ENCODE results near the gene AP3D1. TPM values are rescaled to one million over a fixed set of nuclear protein-coding genes. Genes with fewer than 3 reads are reported as not detected.

The AP3D1 gene
- total RNA-seq, 2 experiments from 2014 or later: 80.0 to 99.8 TPM

DNA sequence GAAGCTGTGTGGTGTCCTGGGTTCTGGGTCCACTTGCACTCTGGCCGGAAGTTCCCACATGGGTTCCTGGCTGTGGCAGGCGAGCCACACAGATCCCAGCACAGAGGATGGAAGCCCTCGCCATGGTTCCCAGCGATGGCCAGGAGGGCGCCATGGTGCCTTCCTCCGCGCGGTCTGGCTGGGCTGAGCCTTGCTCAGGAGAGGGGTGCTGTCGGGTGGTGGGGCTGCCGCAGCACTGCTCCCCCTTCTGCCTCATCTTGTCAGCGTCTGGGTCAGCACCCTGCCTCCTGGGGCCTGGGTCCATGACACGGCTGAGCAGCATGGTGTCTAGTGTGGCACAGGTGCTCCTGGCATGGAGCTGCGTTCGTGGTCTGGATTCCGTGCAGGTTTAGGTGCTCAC, 45.9 kb upstream of the AP3D1 start:
- Histone ChIP-seq H3K4me1 (ENCODE audit: insufficient read depth, low read length, poor library complexity, severe bottlenecking) (no peaks in the 10 kb centered on the region), H4K20me1 (ENCODE audit: insufficient read depth, low read length) (no peaks in the 10 kb centered on the region), H3K79me2 (ENCODE audit: insufficient read depth, low read depth, low read length) (no peaks in the 10 kb centered on the region), H3K9me2 (ENCODE audit: insufficient read depth, low read length) (no peaks in the 10 kb centered on the region), H3K9me3 (ENCODE audit: low read length) (no peaks in the 10 kb centered on the region), H3K4me2 (ENCODE audit: low read length) (no peak overlapping the region), H3K27ac (ENCODE audit: low read depth, low read length, poor library complexity, severe bottlenecking) (no peak overlapping the region), H2AFZ (ENCODE audit: low read length) (no peak overlapping the region), H3K4me3 (ENCODE audit: low read depth, low read length, poor library complexity, severe bottlenecking) (no peak overlapping the region), H3K36me3 (ENCODE audit: insufficient read depth, low read length) (peaks cover 52% of the 10 kb centered on the region)
- BruUV-seq (replicated peaks): no TSS peak
- POLR2A ChIA-PET: no interaction called here
- TF ChIP-seq EZH2phosphoT487 (IDR thresholded peaks at IDR 0.05; ENCODE audit: borderline replicate concordance, low read depth, low read length): no peak
- TF ChIP-seq, protein P1, sequence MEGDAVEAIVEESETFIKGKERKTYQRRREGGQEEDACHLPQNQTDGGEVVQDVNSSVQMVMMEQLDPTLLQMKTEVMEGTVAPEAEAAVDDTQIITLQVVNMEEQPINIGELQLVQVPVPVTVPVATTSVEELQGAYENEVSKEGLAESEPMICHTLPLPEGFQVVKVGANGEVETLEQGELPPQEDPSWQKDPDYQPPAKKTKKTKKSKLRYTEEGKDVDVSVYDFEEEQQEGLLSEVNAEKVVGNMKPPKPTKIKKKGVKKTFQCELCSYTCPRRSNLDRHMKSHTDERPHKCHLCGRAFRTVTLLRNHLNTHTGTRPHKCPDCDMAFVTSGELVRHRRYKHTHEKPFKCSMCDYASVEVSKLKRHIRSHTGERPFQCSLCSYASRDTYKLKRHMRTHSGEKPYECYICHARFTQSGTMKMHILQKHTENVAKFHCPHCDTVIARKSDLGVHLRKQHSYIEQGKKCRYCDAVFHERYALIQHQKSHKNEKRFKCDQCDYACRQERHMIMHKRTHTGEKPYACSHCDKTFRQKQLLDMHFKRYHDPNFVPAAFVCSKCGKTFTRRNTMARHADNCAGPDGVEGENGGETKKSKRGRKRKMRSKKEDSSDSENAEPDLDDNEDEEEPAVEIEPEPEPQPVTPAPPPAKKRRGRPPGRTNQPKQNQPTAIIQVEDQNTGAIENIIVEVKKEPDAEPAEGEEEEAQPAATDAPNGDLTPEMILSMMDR (conservative IDR thresholded peaks at IDR 0.05; ENCODE audit: low read length): no peak
- DNase-seq (ENCODE audit: low spot score): no peak
- intact Hi-C loops (cut with micrococcal nuclease; ENCODE audit: unreplicated experiment): no loop called here
- CTCF ChIA-PET (ENCODE audit: unreplicated experiment): no interaction called here

DNA sequence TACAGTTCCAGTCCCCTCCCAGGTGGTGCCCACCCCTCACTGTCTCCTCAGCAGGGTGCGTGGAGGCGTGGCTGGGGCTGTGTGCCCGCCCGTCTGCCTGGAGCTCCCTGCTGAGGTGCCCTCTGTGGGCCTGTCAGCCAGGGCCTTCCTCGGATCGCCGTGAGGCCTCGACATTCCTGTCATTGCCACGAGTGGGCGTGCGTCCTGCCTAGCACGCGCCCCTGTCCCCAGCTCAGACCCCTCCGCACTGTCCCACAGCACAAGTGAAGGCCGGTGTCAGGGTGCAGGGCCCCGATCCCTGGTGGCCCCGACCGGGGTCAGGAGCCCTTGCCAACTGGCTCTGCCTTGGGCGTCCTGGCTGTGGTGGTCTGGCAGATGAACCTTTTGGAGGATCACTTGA, 44.5 kb upstream of the AP3D1 start:
- TF ChIP-seq, protein P1 (conservative IDR thresholded peaks at IDR 0.05; ENCODE audit: low read length): no peak
- TF ChIP-seq EZH2phosphoT487 (IDR thresholded peaks at IDR 0.05; ENCODE audit: borderline replicate concordance, low read depth, low read length): no peak
- intact Hi-C loops (cut with micrococcal nuclease; ENCODE audit: unreplicated experiment): no loop called here
- BruUV-seq (replicated peaks): no TSS peak
- CTCF ChIA-PET (ENCODE audit: unreplicated experiment): no interaction called here
- Histone ChIP-seq H3K36me3 (ENCODE audit: insufficient read depth, low read length) (peaks cover 66% of the 10 kb centered on the region), H3K4me1 (ENCODE audit: insufficient read depth, low read length, poor library complexity, severe bottlenecking) (no peaks in the 10 kb centered on the region), H3K27ac (ENCODE audit: low read depth, low read length, poor library complexity, severe bottlenecking) (no peak overlapping the region), H3K9me2 (ENCODE audit: insufficient read depth, low read length) (no peaks in the 10 kb centered on the region), H3K9me3 (ENCODE audit: low read length) (no peaks in the 10 kb centered on the region), H3K4me3 (ENCODE audit: low read depth, low read length, poor library complexity, severe bottlenecking) (no peak overlapping the region), H2AFZ (ENCODE audit: low read length) (no peak overlapping the region), H3K79me2 (ENCODE audit: insufficient read depth, low read depth, low read length) (no peaks in the 10 kb centered on the region), H4K20me1 (ENCODE audit: insufficient read depth, low read length) (no peaks in the 10 kb centered on the region), H3K4me2 (ENCODE audit: low read length) (no peak overlapping the region)
- POLR2A ChIA-PET: no interaction called here
- no peak for DNase-seq (ENCODE audit: low spot score)

DNA sequence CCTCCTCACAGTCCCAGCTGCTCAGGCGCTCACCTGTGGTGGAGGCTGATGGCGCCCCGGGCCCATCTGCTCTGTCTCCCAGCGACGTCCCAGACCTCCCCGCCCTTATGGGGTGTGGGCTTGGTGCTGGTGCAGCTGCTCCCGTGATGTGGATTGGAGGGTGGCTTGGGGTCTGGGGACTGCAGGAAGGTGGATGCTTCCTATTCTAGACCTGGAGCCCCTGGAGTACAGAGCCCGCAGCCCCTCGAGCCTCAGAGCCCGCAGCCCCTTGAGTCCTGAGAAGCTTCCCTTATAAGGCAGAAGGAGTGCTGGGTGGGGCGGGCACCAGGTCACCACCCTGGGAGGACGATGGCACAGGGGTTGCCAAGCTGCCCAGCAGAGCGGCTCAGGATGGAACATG, 44.0 kb upstream of the AP3D1 start:
- no peaks in the 10 kb centered on the region for H4K20me1 ChIP-seq (ENCODE audit: insufficient read depth, low read length)
- no TSS peak for BruUV-seq (replicated peaks)
- no peak overlapping the region for H3K4me2 ChIP-seq (ENCODE audit: low read length)
- intact Hi-C loops (cut with micrococcal nuclease; ENCODE audit: unreplicated experiment): no loop called here
- ChIA-PET POLR2A (no interaction called here), CTCF (ENCODE audit: unreplicated experiment) (no interaction called here)
- no peaks in the 10 kb centered on the region for H3K9me3 ChIP-seq (ENCODE audit: low read length)
- no peak overlapping the region for H3K27ac ChIP-seq (ENCODE audit: low read depth, low read length, poor library complexity, severe bottlenecking)
- peaks cover 71% of the 10 kb centered on the region for H3K36me3 ChIP-seq (ENCODE audit: insufficient read depth, low read length)
- no peaks in the 10 kb centered on the region for H3K4me1 ChIP-seq (ENCODE audit: insufficient read depth, low read length, poor library complexity, severe bottlenecking)
- no peak for TF ChIP-seq EZH2phosphoT487 (IDR thresholded peaks at IDR 0.05; ENCODE audit: borderline replicate concordance, low read depth, low read length)
- TF ChIP-seq, protein P1 (conservative IDR thresholded peaks at IDR 0.05; ENCODE audit: low read length): no peak
- no peaks in the 10 kb centered on the region for H3K9me2 ChIP-seq (ENCODE audit: insufficient read depth, low read length)
- no peak for DNase-seq (ENCODE audit: low spot score)
- H3K79me2 ChIP-seq (ENCODE audit: insufficient read depth, low read depth, low read length): no peaks in the 10 kb centered on the region
- H2AFZ ChIP-seq (ENCODE audit: low read length): no peak overlapping the region
- no peak overlapping the region for H3K4me3 ChIP-seq (ENCODE audit: low read depth, low read length, poor library complexity, severe bottlenecking)

Data from OCI-LY7 (cell line).